Right lobe of liver (tissue), 4 donors: ENCODE results near the gene ST7L.

ENCODE experiments used
- CTCF ChIP-seq, 4 donors: fragments of 200-600 bp in 3 of 4; fragments of 450-650 bp in 1 of 4; IDR thresholded peaks; one replicate each; pipeline versions ENCODE4 v1.5.1 to v1.8.0; 2016 to 2022; ENCODE audit warnings: antibody characterized with exemption in 4 of 4, mild to moderate bottlenecking in 2 of 4
- POLR2A ChIP-seq: fragments of 450-650 bp; IDR thresholded peaks from one replicate; pipeline ENCODE4 v1.6.1; 2017; ENCODE audit warnings: antibody characterized with exemption, mild to moderate bottlenecking
- donor health status: DM: no; HTN: no; CAD: no.
- donor health status: DM: no; HTN: no; CAD: no.
- donor health status: DM: no; HTN: yes; CAD: no.

GRCh38 chr1:112576240-112576639, 42.7 kb downstream of the ST7L start:
- TF ChIP-seq CTCF (IDR thresholded peaks at IDR 0.05) = no peak
- no peak for TF ChIP-seq POLR2A
